WI38 (cell line): ENCODE results near the gene GNG10.

Experiments used
- H3K4me3 ChIP-seq: 2 replicates; pipeline ENCODE4 v1.5.1; 2011; ENCODE audit warnings: low read depth, mild to moderate bottlenecking, control low read depth, low read length
- TF ChIP-seq, protein P1 (sequence below): IDR thresholded peaks from 2 replicates; pipeline ENCODE4 v1.5.1; 2012; ENCODE audit warnings: low read depth, mild to moderate bottlenecking, control low read depth, low read length

The GNG10 gene

DNA sequence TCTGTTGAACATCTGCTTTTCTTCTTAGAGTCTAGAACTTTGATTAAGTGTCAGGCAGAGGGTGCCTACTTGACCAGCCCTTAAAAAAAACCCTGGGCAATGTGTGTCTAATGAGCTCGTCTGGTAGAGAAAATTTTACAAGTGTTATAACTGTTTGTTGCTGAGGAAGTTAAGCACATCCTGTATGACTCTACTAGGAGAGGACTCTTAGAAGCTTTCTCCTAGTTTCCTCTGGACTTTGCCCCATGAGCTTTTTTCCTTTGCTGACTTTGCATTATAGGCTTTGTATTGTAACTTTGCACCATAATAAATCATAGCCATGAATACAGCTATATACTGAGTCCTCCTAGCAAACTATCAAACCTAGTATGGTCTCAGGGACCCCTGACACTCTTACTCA is 39.4 kb downstream of the GNG10 start:
- no peak overlapping the region for H3K4me3 ChIP-seq
- TF ChIP-seq, protein P1, sequence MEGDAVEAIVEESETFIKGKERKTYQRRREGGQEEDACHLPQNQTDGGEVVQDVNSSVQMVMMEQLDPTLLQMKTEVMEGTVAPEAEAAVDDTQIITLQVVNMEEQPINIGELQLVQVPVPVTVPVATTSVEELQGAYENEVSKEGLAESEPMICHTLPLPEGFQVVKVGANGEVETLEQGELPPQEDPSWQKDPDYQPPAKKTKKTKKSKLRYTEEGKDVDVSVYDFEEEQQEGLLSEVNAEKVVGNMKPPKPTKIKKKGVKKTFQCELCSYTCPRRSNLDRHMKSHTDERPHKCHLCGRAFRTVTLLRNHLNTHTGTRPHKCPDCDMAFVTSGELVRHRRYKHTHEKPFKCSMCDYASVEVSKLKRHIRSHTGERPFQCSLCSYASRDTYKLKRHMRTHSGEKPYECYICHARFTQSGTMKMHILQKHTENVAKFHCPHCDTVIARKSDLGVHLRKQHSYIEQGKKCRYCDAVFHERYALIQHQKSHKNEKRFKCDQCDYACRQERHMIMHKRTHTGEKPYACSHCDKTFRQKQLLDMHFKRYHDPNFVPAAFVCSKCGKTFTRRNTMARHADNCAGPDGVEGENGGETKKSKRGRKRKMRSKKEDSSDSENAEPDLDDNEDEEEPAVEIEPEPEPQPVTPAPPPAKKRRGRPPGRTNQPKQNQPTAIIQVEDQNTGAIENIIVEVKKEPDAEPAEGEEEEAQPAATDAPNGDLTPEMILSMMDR = no peak

DNA sequence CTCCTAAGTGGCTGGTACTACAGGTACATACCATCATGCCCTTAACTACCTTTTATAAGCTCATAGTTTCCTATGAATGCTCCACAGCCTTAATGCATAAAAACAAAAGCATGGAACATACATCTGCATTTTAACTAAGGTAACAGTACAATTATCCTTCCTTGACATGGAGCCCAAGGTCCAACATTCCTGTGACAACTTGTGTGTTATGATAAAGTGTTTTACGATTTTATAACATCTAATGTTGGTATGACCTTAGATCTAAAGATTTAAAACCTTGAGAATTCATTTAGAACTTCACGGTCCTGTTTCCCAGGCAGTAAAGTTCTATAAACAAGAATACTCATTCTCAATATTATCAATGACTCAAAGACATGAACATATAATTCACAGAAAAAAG is 43.1 kb downstream of the GNG10 start:
- H3K4me3 ChIP-seq = no peak overlapping the region
- TF ChIP-seq, protein P1 = no peak

DNA sequence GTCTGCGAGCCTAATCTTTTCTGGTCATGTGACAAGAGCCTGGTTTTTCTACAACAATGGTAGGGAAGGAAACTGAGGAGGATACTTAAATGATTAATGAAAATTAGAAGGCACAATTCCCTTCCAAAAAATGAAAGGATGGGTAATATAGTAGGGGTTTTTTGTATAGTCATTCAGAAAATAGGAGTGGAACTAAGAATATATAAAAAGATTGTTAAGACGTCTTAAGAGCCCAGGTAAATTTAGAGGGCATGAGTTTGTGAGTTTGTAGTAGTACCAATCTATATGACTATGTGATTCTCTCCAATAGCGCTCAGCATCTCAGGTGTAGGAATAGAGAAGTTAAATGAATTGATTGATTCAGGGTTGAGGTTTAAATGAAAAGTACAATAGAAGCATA is 50.1 kb downstream of the GNG10 start:
- no peak overlapping the region for H3K4me3 ChIP-seq
- TF ChIP-seq, protein P1 = no peak

DNA sequence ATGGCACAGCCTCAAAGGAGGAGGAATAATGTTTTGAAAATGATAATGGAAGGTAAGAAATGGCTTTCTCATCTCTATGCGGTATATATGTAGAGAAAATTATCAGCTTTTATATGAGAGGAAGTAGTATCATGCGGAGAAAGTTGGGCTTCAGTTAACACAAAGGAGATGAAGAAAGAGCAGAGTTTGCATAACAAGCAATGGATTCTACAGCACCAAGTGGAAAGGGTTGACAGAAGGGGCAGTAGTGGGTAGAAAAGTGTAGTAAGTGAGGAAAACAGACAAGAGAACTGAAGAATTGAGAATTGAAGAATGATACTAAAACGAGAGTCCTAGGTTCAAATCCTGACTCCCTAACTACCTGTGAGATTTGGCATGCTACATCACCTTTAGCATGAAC is 51.0 kb downstream of the GNG10 start:
- no peak overlapping the region for H3K4me3 ChIP-seq
- TF ChIP-seq, protein P1 = no peak

DNA sequence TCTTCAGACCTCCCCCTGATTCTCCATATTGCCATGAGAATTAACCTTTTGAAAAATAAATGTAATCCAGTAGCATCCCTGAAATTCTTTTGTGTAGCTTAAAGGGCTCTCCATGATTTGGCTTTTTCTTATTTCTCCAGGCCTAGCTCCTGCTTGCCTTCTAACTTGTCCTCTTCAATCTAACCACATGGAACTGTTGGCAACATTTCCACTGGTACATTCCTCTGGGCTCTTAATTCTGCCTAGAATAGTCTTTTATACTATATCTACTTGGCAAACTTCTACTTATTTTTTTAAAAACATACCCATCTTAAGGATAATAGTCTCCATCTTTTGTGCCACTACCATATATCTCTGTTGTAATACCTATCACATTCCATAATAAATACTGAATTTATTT is 54.1 kb downstream of the GNG10 start:
- no peak overlapping the region for H3K4me3 ChIP-seq
- TF ChIP-seq, protein P1 = no peak

DNA sequence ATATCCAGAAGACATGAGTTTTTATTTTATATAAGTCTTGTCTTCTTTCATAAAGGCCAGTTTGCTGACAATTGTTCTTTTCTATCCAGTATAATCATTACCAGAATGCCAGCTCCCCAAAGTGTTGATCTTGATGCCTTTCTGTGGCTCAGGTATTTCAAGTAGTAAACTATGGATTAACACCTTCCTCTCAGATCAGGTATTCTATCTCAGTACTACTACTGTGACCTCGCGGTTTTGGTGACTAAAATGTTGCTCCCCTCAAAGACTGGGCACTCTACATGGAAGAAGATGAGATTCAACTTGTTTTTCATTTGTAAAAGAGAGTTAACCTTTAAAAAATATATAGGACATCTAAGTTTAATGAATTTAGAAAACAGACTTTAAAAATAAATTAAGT is 58.1 kb downstream of the GNG10 start:
- no peak overlapping the region for H3K4me3 ChIP-seq
- TF ChIP-seq, protein P1 = no peak
